GM21515 (cell line): ENCODE measurements around the gene ECT2L.

Source experiments
- ATAC-seq: cut with Tn5 transposase; IDR thresholded peaks from one replicate; pipeline ENCODE4 v1.9.1; 2021; ENCODE audit not compliant: unreplicated experiment

The ECT2L gene, protein sequence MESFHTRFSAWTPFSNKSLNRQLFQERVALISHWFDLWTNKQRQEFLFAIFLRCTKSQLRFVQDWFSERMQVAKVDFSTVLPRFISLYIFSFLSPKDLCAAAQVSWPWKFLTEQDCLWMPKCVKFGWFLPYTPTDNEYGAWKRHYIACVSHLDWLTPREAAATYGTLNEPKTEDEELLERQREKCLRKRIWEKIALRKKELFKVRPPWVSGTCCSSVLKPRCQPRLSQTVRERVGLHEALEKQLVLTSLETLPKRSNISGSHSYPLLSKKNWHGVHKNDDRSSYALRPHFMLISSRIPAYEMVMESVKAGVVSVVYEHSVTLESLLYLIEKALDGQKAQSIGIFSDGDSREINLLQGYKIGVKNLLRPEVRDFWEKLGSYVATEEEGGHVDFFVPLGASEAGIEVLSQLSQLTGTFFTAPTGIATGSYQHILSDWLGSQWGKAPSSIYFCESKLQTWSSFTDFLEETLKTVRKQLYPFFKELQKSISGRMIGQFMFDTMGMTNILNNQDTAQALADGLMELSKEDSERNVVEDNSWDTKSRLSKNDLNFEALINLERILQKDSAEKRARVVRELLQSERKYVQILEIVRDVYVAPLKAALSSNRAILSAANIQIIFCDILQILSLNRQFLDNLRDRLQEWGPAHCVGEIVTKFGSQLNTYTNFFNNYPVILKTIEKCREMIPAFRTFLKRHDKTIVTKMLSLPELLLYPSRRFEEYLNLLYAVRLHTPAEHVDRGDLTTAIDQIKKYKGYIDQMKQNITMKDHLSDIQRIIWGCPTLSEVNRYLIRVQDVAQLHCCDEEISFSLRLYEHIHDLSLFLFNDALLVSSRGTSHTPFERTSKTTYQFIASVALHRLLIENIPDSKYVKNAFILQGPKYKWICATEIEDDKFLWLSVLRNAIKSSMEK

DNA sequence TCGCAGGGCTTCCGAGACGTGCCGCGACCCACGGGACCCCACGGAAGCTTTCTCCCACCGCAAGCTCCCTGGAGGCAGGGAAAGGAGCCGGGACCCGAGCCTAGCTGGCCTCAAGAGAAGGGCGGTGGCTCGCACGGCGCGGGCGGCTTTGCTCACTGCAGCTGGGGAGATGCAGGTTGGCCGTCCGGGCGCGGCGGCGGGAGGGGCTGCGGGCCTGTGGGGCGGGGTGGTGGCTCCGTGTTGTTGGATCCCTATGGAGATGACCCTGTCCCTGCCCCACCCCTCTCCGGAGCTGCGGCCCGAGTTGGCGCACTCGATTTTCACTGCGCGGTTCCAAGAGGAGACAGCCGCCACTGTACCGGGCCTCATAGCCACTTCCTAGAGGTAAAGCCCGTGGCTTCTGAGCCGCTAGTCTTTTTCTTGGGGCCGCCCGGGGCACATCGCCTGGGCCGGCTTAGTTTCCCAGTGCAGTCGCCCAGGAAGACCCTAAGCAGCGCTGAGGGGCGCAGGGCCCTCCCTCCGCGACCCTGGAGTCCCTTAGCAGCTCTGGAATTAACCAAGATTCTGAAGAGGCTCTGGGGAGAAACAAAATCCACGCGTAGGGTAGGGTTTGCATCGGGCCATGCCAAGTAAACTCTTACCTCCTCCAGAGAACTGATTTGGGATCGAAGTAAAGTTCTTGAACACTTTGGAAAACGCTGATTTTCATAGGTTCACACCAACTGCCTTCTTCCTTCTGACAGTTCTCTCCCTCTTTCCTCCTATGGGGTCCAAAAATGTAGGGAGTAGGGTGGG lies at the start of gene ECT2L:
TSS of gene ECT2L (plus strand) at position 279 of the 795 bp plus-strand sequence. CDS start 17,188 bp downstream, outside the sequence.
- ATAC-seq: no peak

DNA sequence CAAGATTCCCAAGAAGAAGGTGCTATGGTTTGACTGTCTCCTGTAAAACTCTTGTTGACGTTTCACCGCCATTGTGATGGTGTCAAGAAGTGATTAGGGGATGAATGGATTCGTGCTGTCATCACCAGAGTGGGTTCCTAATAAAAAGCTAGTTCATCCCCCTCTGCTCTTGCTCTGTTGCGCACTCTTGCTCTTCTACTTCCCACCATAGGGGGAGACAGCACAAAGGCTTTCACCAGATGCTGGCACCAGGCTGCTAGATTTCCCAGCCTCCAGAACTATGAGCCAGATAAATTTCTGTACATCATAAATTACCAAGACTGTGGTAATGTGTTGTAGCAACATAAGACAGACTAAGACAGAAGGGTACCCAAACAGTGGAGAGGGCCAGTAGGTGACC lies 43.9 kb upstream of the ECT2L start:
- no peak for ATAC-seq

DNA sequence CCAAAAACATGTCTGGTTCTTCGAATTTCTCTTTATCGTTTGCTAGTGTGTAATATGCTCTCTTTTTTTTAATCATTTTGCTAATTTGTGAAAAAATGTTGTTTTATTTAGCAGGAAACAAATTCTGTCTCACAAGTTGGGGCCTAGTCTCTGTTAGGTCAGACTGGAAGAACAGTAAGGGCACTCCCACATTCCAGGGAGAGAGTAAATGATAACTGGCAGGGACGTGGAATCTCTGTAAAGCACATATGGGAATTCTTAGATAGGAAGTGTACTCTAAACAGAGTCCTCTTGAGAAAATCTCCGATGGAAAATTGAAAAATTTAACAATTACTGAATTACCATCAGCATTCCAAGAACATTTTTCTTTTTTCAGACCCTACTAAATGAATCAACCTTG lies 38.8 kb upstream of the ECT2L start:
- no peak for ATAC-seq

DNA sequence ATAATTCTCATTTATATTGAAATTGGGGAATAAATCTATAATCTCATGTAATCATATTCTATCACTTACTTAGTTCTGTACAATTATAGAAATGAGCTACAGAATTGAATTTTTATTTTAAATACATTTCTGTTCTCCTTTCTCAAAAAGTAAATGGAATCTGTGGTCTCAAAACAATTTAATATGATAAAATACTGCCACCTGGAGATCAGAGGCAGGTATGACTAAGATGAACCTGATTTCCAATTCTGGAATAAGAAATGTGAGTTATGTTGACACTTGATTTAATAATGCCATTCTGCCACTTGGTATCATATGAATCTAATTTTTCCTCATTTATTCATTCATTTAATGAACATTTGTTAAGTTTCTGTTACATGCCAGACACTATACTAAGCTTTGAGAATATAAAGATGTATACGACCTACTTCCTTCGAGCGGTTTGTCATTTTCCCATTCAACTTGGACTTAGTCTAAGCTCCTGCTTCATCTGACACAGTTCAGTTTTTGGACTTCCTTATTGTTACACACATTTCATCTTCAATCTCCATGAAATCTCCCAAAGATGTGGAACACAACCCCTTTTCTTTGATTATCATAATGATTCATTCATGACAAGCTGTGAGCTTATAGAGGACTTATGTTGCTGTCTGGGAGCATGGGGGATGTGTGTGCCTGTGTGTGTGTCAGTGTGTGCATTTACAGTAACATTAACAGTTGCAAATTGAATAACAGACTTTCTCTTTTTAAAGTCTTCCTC lies 29.8 kb upstream of the ECT2L start:
- no peak for ATAC-seq

DNA sequence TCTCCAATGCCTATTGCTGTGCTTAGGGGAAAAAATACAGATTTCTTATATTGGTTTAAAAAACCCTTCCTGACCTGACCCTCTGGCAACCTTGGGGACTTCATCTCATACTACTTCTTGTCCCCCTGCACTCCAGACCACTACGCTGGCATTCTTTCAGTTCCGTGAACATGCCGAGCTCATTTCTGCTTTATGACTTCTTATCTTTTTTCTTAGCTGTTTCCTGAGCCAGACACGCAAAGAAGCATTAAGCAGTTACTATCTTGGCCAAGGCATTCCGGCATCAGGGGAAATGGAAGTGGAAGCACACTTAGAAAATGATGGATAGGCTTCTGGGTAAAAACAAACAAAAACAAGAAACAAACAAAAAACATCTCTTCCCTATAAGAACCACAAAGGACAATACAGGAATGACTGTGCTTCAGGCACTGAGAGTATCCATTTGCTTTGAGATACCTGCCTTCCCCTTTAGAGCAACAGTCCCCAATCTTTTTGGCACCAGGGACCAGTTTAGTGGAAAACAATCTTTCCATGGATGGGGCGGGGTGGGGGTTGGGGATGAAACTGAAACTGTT lies 26.7 kb upstream of the ECT2L start:
- ATAC-seq: no peak

DNA sequence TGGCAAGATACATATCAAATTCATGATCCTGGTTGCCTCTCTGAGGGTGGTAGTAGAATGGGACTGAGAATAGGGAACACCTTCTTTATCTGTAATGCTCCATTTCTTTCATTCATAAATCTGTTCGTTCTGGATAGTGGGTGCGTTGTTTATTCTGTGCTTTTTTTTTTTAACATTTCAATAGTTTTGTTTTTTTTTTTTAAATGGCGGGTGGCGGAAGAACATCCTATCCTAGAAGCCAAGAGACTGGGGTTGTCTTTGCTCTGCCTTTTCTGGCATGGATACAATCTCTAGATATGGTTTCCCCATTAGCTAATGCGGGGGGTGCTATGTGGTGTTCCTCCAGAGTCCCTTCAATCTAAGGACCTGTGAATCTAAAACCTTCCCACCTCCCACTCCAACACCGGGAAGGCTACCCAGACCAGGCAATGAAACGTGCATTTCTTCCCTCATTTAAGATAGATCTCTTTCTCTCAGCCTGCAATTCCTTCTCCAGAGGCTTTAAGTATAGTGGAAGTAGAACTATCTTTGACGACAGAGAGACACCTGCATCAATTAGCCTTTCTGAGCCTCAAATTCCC lies 23.2 kb upstream of the ECT2L start:
- ATAC-seq: peak; percentile 1

DNA sequence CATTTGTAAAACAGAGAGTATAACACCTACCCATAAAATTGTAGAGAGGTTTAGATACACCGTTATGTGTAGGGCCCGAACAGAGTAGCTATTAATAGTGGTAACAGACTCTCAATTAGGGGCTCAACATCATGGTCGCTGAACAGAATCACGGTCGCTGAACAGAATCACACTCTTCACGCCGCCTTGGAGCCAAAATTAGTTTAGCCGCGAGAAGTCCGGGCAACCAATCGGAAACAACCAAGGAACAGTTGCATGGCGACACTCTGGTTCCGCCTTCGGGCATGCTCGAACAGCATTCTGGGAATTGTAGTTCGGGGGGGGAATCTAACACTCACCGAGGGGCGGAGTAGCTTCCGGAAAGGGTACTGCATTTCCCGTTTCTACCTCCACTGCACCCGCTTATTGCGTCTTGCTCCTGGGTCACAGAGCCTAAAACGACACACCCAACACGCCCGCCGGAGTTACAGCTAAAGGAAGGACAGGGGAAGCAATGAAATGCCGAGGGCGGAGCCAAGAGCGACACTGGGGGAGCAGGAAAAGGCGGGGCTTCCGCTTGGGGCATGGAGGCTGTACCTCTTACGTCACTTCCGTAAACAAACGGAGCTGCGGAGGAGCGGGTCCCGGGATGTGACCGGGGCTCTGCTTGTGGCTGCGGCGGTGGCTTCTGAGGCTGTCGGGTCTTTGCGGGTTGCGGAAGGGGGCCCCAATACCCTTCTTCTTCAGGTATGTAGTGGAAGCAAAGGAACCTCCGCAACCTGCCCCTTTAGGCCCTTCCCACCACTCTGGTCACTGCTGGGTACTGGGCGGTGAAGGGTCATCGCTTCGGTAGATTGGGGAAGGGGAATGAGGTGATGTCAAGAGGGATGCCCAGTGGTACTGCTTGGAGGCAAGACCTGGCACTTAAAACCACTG lies 22.5 kb upstream of the ECT2L start, which contains the start of gene CCDC28A:
TSS of gene CCDC28A (plus strand) at position 593 of the 915 bp plus-strand sequence. CDS start 2,352 bp downstream, outside the sequence.
- peak; percentile 95 for ATAC-seq

GRCh38 chr6:138774370-138774769 lies 21.5 kb upstream of the ECT2L start:
- no peak for ATAC-seq

- ATAC-seq: no peak
Observed at GRCh38 chr6:138776659-138777058, 19.2 kb upstream of the ECT2L start.

- no peak for ATAC-seq
Observed at GRCh38 chr6:138778331-138778730, 17.6 kb upstream of the ECT2L start.

DNA sequence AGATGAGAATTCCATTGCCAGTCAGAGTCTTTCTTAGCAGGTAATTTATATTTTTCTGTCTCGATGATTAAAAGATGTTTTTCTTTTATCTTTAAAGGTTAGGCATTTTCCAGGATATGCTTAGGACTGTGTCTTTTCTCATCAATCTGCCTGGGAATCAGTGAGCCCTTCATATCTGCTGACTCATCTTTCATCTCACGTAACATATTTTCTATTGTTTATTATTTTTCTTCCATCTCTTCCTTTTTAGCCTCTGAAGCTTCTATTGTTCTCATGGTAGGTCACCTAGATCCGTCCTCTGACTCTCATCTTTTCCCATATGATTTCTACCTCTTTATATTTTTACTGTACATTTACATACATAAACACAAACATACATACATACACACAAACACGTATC lies 13.6 kb upstream of the ECT2L start:
- ATAC-seq: no peak

GRCh38 chr6:138785079-138785478 lies 10.8 kb upstream of the ECT2L start:
- no peak for ATAC-seq

- no peak for ATAC-seq
Observed at GRCh38 chr6:138785980-138786379, 9.9 kb upstream of the ECT2L start.

DNA sequence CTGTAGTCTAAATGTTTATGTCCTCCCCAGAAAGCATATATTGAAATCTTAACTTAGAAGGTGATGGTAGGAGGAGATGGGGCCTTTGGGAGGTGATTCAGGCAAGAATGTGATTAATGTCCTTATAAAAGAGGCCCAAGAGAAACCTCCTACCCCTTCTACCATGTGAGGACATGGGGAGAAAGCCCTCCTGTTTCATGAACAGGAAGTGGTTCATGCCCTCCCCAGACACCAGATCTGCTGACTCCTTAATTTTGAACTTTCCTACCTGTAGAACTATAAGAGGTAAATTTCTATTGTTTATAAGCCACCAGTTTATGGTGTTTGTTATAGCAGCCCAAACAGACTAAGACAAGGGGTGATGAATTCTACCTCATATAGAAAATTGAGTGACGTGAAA lies 8.7 kb upstream of the ECT2L start:
- ATAC-seq: no peak

- no peak for ATAC-seq
Observed at GRCh38 chr6:138796771-138797170, 884 bp downstream of the ECT2L start.

- no peak for ATAC-seq
Observed at GRCh38 chr6:138797806-138798446, 2.0 kb downstream of the ECT2L start.

GRCh38 chr6:138800377-138801150 lies 4.7 kb downstream of the ECT2L start:
- ATAC-seq: no peak
